K562 (cell line): ENCODE results near the gene HPCAL1. TPM values are rescaled to one million over a fixed set of nuclear protein-coding genes. Genes with fewer than 3 reads are reported as not detected.

Source experiments
- ATAC-seq: fragments of 200-7000 bp; cut with Tn5 transposase; 3 replicates; pipeline ENCODE4 v1.9.1; 2020; ENCODE audit warnings: moderate library complexity
- BruUV-seq: library from RNA; stranded (reverse); fragments of 400-500 nt; replicated peaks from 2 replicates; lab custom pipeline; 2021; lab: Mats Ljungman, UMichigan
- CTCF ChIA-PET: fragments of 300-600 bp; formaldehyde crosslinking; extraction: SDS; loops from one replicate; lab custom pipeline; 2021; ENCODE audit warnings: low intra/inter-chr PET ratio; lab: Yijun Ruan, JAX
- POLR2A ChIA-PET: fragments of 300-600, 350-650 bp; sonication (Branson Sonifier 250); formaldehyde crosslinking; extraction: SDS; loops from one replicate; lab custom pipeline; 2021; ENCODE audit warnings: antibody characterized with exemption, inconsistent platforms; lab: Yijun Ruan, JAX
- DNase-seq, 4 experiments: peaks; one replicate each; pipeline versions ENCODE4 v3.0.0 to v3.0.0-alpha.2; 2011 to 2018; ENCODE audit warnings: low spot score in 3 of 4, mixed read lengths in 3 of 4; ENCODE audit errors: extremely low read depth in 1 of 4
- FAIRE-seq: peaks from 2 replicates; lab custom pipeline; 2011; peaks lifted over from hg19 to GRCh38; lab: Jason Lieb, UNC
- H2AFZ ChIP-seq: 2 replicates; pipeline ENCODE4 v1.6.0; 2011; ENCODE audit warnings: low read depth, low read length, control low read depth, inconsistent platforms
- H3K27ac ChIP-seq: fragments of 200-600 bp; 3 replicates; pipeline ENCODE4 v1.8.0; 2011; ENCODE audit warnings: low read depth, mild to moderate bottlenecking, control low read depth, inconsistent platforms, low read length, moderate library complexity, mixed read lengths; ENCODE audit errors: extremely low read depth
- H3K27me3 ChIP-seq, 2 experiments: fragments of 300-600 bp in 1 of 2; 2 replicates in 1 of 2; 3 replicates in 1 of 2; pipeline versions ENCODE4 v1.6.0 to v1.8.0; 2011; ENCODE audit warnings: inconsistent platforms in 2 of 2, low read length in 2 of 2, mild to moderate bottlenecking in 1 of 2, mixed read lengths in 1 of 2, moderate library complexity in 1 of 2; ENCODE audit not compliant: control insufficient read depth in 2 of 2, insufficient read depth in 2 of 2
- H3K36me3 ChIP-seq: fragments of 300-600 bp; 3 replicates; pipeline ENCODE4 v1.8.0; 2011; ENCODE audit warnings: mild to moderate bottlenecking, low read length, inconsistent platforms; ENCODE audit not compliant: control insufficient read depth, insufficient read depth
- H3K4me1 ChIP-seq, 2 experiments: fragments of 200-600 bp in 1 of 2; replicated peaks in 1 of 2; 2 replicates in 1 of 2; 3 replicates in 1 of 2; pipeline versions ENCODE4 v1.5.1 to v1.8.0; 2011; ENCODE audit warnings: inconsistent platforms in 2 of 2, low read length in 2 of 2, mild to moderate bottlenecking in 1 of 2, mixed read lengths in 1 of 2, moderate library complexity in 1 of 2; ENCODE audit not compliant: control insufficient read depth in 2 of 2, insufficient read depth in 2 of 2
- H3K4me2 ChIP-seq: 2 replicates; pipeline ENCODE4 v1.6.1; 2011; ENCODE audit warnings: low read length, control low read depth, inconsistent platforms, mixed read lengths; ENCODE audit not compliant: insufficient read depth
- H3K4me3 ChIP-seq: fragments of 200-600 bp; sonication (generic), shearing (Covaris generic); 2 replicates; pipeline ENCODE4 v1.5.1; 2016; ENCODE audit warnings: control low read depth, inconsistent platforms
- H3K79me2 ChIP-seq: fragments of 200-600 bp; 3 replicates; pipeline ENCODE4 v1.8.0; 2011; ENCODE audit warnings: low read length, inconsistent platforms; ENCODE audit not compliant: control insufficient read depth, insufficient read depth
- H3K9ac ChIP-seq, 2 experiments: 2 replicates each; pipeline versions ENCODE4 v1.6.0 to v1.6.1; 2011; ENCODE audit warnings: low read depth in 2 of 2, low read length in 2 of 2, control low read depth in 1 of 2, inconsistent platforms in 1 of 2, mild to moderate bottlenecking in 1 of 2, mixed read lengths in 1 of 2; ENCODE audit not compliant: insufficient read depth in 1 of 2
- H3K9me1 ChIP-seq: one replicate; pipeline ENCODE4 v1.6.0; 2011; ENCODE audit warnings: inconsistent platforms, mild to moderate bottlenecking, low read length, moderate library complexity; ENCODE audit not compliant: control insufficient read depth, insufficient read depth
- H3K9me3 ChIP-seq: replicated peaks from 2 replicates; pipeline ENCODE4 v1.5.1; 2011; ENCODE audit warnings: low read depth, low read length, inconsistent platforms; ENCODE audit not compliant: control insufficient read depth, insufficient read depth
- H4K20me1 ChIP-seq: replicated peaks from 2 replicates; pipeline ENCODE4 v1.6.1; 2011; ENCODE audit warnings: low read length, inconsistent platforms, mixed read lengths; ENCODE audit not compliant: control insufficient read depth, insufficient read depth
- CHD2 ChIP-seq: IDR thresholded peaks from 2 replicates; pipeline ENCODE4 v1.6.1; 2011; ENCODE audit warnings: low read depth, low read length
- HNRNPL ChIP-seq: fragments of 200-400 bp; formaldehyde crosslinking; IDR thresholded peaks from 2 replicates; pipeline ENCODE4 v1.6.1; 2017; ENCODE audit warnings: low read depth, mild to moderate bottlenecking, low read length
- MEIS2 ChIP-seq: fragments of 450-650 bp; IDR thresholded peaks from 2 replicates; pipeline ENCODE4 v1.6.1; 2014; ENCODE audit warnings: mild to moderate bottlenecking; ENCODE audit not compliant: partially characterized antibody
- NCOA6 ChIP-seq: fragments of 450-650 bp; IDR thresholded peaks from 2 replicates; pipeline ENCODE4 v1.6.1; 2017; ENCODE audit warnings: mild to moderate bottlenecking
- PHF8 ChIP-seq: fragments of 200-600 bp; sonication (generic); IDR thresholded peaks from 2 replicates; pipeline ENCODE4 v1.6.1; 2012; ENCODE audit warnings: mixed run types, mild to moderate bottlenecking, inconsistent platforms, low read length, moderate library complexity, borderline replicate concordance
- POLR2A ChIP-seq: fragments of 450-650 bp; conservative IDR thresholded peaks from 2 replicates; pipeline ENCODE4 v1.6.1; 2016
- SP1 ChIP-seq: sonication (generic); formaldehyde crosslinking; IDR thresholded peaks from 2 replicates; pipeline ENCODE4 v1.8.1; 2022; ENCODE audit warnings: mild to moderate bottlenecking, missing genetic modification reagents
- ZNF12 ChIP-seq: sonication (generic); formaldehyde crosslinking; IDR thresholded peaks from 2 replicates; pipeline ENCODE4 v1.4.0; 2020; ENCODE audit warnings: mild to moderate bottlenecking, missing genetic modification reagents
- ZNF695 ChIP-seq: fragments of 450-650 bp; formaldehyde crosslinking; IDR thresholded peaks from 2 replicates; pipeline ENCODE4 v1.4.0; 2020; ENCODE audit warnings: mild to moderate bottlenecking, moderate library complexity
- WGBS: fragments of 100-300 bp; shearing (Covaris generic); methylation state at CpG from one replicate; pipeline ENCODE4 v1.1.6; 2016; ENCODE audit warnings: low coverage, mixed read lengths; ENCODE audit not compliant: insufficient coverage; ENCODE audit errors: missing lambda C conversion rate; 5-methylcytosine and 5-hydroxymethylcytosine counted together
- in situ Hi-C: fragments of 300-500 bp; cut with MboI; formaldehyde crosslinking; loops from 4 replicates; pipeline ENCODE4 v1.15.0; 2018; ENCODE audit warnings: inconsistent platforms, mixed read lengths
- intact Hi-C: fragments of 100-400 bp; cut with micrococcal nuclease; formaldehyde crosslinking; loops from 2 replicates; pipeline ENCODE4 v1.14.2; 2022
- polyA plus RNA-seq, 8 experiments: library from polyadenylated mRNA; depleted of rRNA in 4 of 8; stranded (reverse) in 5 of 8; unstranded in 3 of 8; fragments of >200 nt; fragmentation: Nextera tagmentation in 2 of 8; fragmentation: Illumina TruSeq in 1 of 8; extraction: Ambion mirVana in 2 of 8; extraction: Trizol in 1 of 8; gene quantifications; 2 replicates each; pipeline versions ENCODE4 v1.2.1 to v1.2.3, GENCODE V29; 2011 to 2014; ENCODE audit warnings: inconsistent platforms in 1 of 8, missing spikeins in 1 of 8
- total RNA-seq, 7 experiments: library from RNA; depleted of rRNA in 6 of 7; stranded (reverse); fragments of >200 nt in 6 of 7; fragmentation: Illumina TruSeq in 2 of 7; extraction: Trizol in 2 of 7; gene quantifications; 2 replicates each; pipeline versions ENCODE4 v1.2.1 to v1.2.3, GENCODE V29; 2011 to 2021; ENCODE audit warnings: low replicate concordance in 1 of 7
- TF ChIP-seq, protein P1 (sequence below): fragments of 150-350 bp; conservative IDR thresholded peaks from 2 replicates; pipeline ENCODE4 v1.6.1; 2014; ENCODE audit warnings: low read length
- TF ChIP-seq, protein P2 (sequence below): fragments of 450-650 bp; IDR thresholded peaks from 2 replicates; pipeline ENCODE4 v1.6.1; 2014; ENCODE audit warnings: low read depth, mild to moderate bottlenecking, moderate library complexity, borderline replicate concordance
- TF ChIP-seq, protein P3 (sequence below): sonication (generic); formaldehyde crosslinking; IDR thresholded peaks from 2 replicates; pipeline ENCODE4 v1.8.1; 2023; ENCODE audit warnings: mild to moderate bottlenecking, missing genetic modification reagents

The HPCAL1 gene
- total and polyA plus RNA-seq, 9 of the 15 experiments (the other 6 are each of a cell fraction or from before 2014, with no cell fraction given), result 2.7 to 65.5 (median 23.9) TPM

- no peaks in the 10 kb centered on the region for H3K36me3 ChIP-seq
- 79% methylated on average over 19 of the region's 23 CpGs for WGBS
- no peak overlapping the region for H3K4me3 ChIP-seq
- H3K79me2 ChIP-seq, result no peaks in the 10 kb centered on the region; the same call in 2 of the 3 replicates
- CTCF ChIA-PET, result no interaction called here
- H3K27me3 ChIP-seq, result no peaks in the 10 kb centered on the region
- no TSS peak for BruUV-seq
- intact Hi-C loops, result loop anchor here (5.0 kb wide), 1 partner anchor 56 kb away; no protein-coding TSS in a partner anchor
- H3K4me1 ChIP-seq, result peaks cover 56 to 62% of the 10 kb centered on the region in 2 experiments
- DNase-seq, result no peak
- TF ChIP-seq, protein P1, sequence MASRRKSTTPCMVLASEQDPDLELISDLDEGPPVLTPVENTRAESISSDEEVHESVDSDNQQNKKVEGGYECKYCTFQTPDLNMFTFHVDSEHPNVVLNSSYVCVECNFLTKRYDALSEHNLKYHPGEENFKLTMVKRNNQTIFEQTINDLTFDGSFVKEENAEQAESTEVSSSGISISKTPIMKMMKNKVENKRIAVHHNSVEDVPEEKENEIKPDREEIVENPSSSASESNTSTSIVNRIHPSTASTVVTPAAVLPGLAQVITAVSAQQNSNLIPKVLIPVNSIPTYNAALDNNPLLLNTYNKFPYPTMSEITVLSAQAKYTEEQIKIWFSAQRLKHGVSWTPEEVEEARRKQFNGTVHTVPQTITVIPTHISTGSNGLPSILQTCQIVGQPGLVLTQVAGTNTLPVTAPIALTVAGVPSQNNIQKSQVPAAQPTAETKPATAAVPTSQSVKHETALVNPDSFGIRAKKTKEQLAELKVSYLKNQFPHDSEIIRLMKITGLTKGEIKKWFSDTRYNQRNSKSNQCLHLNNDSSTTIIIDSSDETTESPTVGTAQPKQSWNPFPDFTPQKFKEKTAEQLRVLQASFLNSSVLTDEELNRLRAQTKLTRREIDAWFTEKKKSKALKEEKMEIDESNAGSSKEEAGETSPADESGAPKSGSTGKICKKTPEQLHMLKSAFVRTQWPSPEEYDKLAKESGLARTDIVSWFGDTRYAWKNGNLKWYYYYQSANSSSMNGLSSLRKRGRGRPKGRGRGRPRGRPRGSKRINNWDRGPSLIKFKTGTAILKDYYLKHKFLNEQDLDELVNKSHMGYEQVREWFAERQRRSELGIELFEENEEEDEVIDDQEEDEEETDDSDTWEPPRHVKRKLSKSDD, result no peak
- TF ChIP-seq, protein P2, sequence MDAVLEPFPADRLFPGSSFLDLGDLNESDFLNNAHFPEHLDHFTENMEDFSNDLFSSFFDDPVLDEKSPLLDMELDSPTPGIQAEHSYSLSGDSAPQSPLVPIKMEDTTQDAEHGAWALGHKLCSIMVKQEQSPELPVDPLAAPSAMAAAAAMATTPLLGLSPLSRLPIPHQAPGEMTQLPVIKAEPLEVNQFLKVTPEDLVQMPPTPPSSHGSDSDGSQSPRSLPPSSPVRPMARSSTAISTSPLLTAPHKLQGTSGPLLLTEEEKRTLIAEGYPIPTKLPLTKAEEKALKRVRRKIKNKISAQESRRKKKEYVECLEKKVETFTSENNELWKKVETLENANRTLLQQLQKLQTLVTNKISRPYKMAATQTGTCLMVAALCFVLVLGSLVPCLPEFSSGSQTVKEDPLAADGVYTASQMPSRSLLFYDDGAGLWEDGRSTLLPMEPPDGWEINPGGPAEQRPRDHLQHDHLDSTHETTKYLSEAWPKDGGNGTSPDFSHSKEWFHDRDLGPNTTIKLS, result no peak
- TF ChIP-seq NCOA6, result no peak
- no peak for TF ChIP-seq ZNF695 (CRISPR knock-in tag)
- no peak for TF ChIP-seq MEIS2
- TF ChIP-seq ZNF12 (CRISPR knock-in tag), result no peak
- TF ChIP-seq, protein P3, sequence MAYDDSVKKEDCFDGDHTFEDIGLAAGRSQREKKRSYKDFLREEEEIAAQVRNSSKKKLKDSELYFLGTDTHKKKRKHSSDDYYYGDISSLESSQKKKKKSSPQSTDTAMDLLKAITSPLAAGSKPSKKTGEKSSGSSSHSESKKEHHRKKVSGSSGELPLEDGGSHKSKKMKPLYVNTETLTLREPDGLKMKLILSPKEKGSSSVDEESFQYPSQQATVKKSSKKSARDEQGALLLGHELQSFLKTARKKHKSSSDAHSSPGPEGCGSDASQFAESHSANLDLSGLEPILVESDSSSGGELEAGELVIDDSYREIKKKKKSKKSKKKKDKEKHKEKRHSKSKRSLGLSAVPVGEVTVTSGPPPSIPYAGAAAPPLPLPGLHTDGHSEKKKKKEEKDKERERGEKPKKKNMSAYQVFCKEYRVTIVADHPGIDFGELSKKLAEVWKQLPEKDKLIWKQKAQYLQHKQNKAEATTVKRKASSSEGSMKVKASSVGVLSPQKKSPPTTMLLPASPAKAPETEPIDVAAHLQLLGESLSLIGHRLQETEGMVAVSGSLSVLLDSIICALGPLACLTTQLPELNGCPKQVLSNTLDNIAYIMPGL (CRISPR knock-in tag), result no peak
- TF ChIP-seq POLR2A, result no peak
- TF ChIP-seq CHD2, result no peak
- no peak for TF ChIP-seq SP1
- TF ChIP-seq HNRNPL, result no peak
- TF ChIP-seq PHF8, result no peak
- TF ChIP-seq, all 486 proteins: peak for 0
- FAIRE-seq, result no peak
- H2AFZ ChIP-seq, result no peak overlapping the region
- H3K4me2 ChIP-seq, result no peak overlapping the region
- POLR2A ChIA-PET, result no interaction called here
- peak overlapping the region in 1 of 2 experiments; percentile 55; a peak in 2 of 4 replicates for H3K9ac ChIP-seq
- ATAC-seq, result no peak
- H3K9me1 ChIP-seq, result no peaks in the 10 kb centered on the region
- no peak overlapping the region for H3K27ac ChIP-seq
- no peaks in the 10 kb centered on the region for H3K9me3 ChIP-seq
- in situ Hi-C loops, result no loop called here
- H4K20me1 ChIP-seq, result no peaks in the 10 kb centered on the region
Measured at GRCh38 chr2:10276481-10277292, 26.0 kb upstream of the HPCAL1 start.
